GM19328 (cell line): ENCODE data around the gene SCN8A.

Experiments used
- ATAC-seq: cut with Tn5 transposase; IDR thresholded peaks from one replicate; pipeline ENCODE4 v1.9.1; 2021; ENCODE audit warnings: mild to moderate bottlenecking, moderate library complexity; ENCODE audit not compliant: unreplicated experiment

The SCN8A gene

DNA sequence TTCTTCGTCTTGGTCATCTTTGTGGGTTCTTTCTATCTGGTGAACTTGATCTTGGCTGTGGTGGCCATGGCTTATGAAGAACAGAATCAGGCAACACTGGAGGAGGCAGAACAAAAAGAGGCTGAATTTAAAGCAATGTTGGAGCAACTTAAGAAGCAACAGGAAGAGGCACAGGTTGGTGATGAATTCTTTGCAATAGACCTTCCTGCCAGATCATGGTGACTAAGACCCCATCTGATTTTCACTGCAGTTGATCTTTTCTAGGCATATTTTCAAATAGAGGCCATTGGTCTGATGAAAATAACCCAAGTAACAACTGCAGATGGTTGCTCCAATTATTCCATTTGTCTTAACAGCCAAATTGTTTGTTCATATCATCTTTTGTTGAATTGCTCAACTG is 114.4 kb downstream of the SCN8A start:
- ATAC-seq, result no peak

DNA sequence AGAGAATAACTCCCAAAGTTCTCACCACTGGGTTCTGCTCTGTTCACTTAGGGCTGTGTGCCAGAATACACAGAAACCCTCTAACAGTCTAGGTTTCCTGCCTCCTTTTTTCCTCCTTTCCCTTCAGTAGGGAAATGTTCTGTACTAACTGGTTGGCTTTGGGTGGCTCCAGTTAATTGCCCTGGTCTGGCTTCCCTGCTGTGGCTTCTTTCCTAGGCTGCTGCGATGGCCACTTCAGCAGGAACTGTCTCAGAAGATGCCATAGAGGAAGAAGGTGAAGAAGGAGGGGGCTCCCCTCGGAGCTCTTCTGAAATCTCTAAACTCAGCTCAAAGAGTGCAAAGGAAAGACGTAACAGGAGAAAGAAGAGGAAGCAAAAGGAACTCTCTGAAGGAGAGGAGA is 115.2 kb downstream of the SCN8A start:
- no peak for ATAC-seq

DNA sequence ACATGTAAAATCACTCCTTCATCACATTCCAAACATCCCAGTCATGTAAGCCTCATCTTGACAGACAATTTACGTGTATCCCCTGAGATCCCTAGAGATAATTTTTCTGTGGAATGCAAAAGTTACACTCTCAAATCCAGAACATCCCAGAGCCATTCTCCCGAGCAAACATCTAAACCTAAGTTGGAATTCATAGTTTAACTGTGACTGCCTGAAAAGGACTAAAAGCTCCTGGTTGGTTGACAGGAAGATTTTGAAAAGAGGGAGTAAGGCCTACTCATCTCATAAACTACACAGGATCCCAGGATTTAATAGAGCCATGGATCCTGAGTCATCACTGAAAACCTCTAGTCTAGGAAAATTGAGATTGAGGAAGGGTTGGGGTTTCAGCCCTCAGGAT is 123.6 kb downstream of the SCN8A start:
- no peak for ATAC-seq

DNA sequence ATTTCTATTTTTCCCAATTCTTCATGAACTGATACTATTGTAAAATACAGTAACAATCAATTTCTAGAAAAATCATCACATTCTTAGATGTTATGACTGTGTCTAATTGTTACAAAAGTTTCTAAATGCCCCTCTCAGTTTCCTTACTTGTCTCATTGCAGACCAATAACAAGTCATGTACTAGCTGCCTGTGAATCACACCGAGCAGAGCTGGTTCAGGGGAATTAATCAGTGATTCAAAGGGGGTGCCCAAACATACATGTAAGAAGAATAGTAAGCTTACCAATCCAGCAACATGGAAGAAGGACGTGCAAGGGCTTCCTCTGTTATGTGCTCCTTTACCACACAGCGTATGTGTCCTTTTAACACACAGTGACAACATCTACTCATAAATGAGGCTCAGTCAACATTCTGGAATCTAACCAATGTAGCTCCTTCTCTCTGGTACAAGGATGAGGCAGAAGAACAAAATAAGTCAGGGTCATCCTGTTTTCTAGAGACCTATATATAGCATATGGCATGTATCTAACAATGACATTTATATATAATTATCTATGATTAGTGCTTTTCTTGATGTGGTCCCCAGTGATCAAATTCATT is 126.4 kb downstream of the SCN8A start:
- no peak for ATAC-seq

DNA sequence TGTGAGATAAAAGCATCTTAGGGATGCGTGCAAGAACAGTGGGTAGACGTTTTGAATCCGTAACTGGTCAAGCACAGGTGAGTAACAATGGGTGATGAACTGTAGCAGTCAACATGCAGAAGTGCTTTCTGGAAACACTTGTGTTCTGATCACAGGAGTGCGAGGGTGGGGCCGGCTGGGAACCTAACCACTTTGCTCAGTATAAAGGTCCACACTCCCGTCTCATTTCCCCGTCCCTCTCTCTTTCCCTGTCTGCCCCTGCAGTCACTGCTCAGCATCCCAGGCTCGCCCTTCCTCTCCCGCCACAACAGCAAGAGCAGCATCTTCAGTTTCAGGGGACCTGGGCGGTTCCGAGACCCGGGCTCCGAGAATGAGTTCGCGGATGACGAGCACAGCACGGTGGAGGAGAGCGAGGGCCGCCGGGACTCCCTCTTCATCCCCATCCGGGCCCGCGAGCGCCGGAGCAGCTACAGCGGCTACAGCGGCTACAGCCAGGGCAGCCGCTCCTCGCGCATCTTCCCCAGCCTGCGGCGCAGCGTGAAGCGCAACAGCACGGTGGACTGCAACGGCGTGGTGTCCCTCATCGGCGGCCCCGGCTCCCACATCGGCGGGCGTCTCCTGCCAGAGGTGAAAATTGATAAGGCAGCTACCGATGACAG is 130.4 kb downstream of the SCN8A start:
- no peak for ATAC-seq

DNA sequence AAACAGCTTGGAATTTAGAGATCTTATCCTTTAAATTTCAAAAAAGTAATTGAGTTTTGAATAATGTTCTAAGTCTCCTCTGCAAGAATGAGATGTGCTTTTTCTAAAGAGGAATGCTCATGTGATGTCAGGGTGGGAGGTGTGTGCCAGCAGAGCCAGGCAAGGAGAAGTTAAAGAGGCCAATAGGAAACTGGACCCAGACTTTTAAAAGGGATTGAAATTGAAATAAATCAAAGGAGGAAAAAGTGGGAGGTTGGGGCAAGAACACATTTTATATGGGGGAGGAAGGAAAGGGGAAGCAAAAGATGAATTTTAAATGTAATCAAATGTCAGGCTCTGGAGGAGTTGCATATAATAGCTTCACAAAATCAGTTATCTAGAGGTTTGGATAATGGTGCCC is 131.4 kb downstream of the SCN8A start:
- ATAC-seq, result no peak

DNA sequence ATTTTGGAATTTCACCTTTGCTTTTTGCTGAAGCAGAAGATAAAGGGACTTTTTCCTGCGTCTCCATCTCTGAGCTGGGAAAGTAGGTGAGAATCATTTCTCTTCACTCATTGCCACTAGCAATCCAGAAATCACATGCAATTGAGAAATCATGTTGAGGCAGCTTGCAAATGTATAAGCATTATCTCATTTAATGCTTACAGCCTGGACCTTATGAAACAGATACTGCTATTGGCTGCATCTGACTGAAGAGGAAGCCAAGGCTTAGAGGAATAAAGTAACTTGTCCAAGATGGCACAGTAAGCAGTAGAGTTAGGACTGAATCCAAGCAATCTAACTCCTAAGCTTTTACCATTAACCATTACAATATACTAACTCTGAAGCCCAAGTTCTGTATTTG is 135.1 kb downstream of the SCN8A start:
- no peak for ATAC-seq

DNA sequence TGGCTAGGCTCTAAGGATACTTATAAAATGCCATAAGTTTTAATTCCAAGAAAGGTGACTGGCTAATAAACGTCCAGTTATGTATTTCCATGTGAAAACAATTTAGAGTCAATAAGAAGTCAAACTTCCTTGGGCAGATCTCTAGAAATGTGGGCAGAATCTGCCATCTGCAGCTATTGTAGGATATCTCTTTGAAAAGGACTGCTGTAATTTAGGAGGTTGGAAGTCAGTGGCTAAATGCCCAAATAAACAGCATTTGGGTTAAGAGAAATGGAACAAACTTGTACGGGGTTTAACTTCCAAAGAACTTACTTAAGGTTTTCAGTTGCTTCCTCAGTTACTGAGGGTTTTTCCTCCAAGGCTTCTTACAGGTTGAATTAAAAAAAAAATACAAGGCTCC is 135.9 kb downstream of the SCN8A start:
- ATAC-seq, result no peak

DNA sequence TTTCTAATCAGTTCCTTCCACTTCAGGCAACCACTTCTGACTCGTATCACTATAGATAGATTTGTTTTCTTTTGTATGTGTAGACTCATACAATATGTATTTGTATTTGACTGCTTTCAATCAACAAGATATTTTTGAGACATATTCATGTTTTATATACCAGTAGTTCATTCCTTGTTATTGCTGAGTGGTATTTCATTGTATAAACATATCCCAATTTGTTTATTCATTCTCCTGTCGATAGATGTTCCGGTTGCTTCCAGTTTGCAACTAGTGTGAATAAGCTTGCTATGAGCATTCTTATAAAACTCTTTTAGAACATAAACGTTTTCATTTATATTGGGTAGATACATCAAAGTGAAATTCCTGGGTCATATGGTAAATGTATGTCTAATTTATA is 138.3 kb downstream of the SCN8A start:
- ATAC-seq, result no peak

DNA sequence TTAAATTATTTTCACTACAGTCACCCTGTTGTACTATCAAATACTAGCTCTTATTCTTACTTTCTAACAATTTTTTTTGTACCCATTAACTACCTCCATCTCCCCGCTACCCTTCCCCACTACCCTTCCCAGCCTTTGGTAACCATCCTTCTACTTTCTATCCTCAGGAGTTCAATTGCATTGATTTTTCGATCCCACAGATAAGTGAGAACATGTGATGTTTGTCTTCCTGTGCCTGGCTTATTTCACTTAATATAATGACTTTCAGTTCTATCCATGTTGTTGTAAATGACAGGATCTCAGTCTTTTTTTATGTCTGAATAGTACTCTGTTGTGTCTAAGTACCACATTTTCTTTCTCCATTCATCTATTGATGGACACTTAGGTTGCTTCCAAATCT is 139.7 kb downstream of the SCN8A start:
- ATAC-seq, result no peak

DNA sequence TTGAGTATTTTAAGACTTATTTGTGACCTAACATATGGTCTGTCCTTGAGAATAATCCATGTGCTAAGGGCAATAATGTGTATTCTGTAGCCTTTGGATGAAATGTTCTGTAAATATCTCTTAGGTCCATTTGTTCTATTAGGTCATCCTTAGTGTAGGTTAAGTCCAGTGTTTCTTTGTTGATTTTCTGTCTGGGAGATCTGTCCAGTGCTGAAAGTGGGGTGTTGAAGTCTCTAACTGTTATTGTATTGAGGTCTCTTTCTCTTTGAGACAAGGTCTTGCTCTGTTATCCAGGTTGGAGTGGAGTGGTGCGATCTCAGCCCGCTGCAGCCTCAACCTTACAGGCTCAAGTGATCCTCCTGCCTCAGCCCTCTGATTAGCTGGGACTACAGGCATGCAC is 149.5 kb downstream of the SCN8A start:
- no peak for ATAC-seq

DNA sequence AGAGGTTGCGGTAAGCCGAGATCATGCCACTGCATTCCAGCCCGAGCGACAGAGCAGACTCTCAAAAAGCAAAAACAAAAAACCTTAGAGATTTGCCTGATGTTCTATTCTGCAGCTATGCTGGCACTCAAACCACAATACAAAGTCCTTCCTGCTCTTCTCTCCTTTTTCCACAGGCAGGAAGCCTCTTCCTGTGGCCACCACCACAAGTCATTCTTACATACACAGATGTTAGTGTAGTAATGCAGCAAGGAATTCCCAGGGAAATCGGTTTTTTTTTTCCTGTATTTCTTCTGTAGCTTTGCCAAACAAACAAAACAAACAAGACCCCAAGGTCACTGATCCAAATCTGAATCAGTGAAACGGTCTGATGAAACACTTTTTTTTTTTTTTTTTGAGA is 153.2 kb downstream of the SCN8A start:
- ATAC-seq, result no peak

DNA sequence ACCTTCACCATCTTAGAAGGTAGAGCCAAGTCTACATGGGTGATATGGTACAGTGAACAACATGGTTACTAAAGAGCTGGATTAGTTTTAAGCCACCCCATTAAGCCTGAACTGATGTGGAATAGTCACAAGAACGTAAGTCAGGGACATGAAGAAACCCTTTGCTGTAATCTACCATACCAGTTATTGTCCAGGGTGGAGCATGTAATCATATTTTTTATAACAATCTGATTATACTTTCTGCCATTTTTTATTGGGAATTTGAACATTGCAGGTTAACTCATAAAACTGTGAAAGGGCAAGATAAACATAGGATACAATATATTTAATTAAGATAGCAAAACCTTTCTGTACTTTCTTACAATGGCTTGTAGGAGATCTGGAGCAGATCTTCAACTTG is 153.9 kb downstream of the SCN8A start:
- no peak for ATAC-seq

DNA sequence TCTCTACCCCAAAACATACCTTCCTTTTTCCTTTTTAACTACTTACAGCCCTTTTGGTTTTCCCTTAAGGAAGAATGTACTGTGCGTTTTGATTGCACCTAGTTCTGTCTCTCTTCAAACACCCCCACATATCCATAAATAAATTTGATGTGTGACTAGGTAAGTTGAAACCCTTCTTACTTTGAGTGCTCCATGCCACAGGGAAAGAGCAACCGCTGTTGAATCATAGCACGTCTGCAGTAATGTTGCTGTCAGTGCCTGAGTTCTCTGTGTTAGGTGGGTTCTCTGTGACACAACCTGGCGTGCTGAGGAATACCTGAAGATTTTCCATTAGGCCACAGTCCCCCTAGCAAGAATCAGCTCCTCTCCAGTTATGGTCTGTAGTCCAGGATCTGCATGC is 155.4 kb downstream of the SCN8A start:
- ATAC-seq, result no peak

DNA sequence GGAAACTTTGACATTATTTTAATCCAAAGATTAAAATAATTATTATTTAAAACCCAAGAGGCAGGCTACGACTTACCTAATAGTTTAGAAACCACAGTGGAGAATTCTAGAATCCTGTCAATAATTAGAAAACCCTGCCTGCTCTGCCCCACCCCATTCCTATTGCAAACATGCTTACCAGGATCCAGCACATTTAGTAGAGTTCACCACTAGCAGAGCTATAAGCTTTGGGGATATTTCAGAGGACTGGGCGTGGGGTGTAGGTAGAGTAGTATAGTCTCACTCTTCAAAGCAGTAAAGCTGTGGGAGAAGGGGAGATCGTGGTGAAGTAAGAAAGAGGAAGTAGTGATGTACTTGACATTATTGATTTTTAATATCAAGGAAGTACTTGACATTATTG is 157.2 kb downstream of the SCN8A start:
- no peak for ATAC-seq

DNA sequence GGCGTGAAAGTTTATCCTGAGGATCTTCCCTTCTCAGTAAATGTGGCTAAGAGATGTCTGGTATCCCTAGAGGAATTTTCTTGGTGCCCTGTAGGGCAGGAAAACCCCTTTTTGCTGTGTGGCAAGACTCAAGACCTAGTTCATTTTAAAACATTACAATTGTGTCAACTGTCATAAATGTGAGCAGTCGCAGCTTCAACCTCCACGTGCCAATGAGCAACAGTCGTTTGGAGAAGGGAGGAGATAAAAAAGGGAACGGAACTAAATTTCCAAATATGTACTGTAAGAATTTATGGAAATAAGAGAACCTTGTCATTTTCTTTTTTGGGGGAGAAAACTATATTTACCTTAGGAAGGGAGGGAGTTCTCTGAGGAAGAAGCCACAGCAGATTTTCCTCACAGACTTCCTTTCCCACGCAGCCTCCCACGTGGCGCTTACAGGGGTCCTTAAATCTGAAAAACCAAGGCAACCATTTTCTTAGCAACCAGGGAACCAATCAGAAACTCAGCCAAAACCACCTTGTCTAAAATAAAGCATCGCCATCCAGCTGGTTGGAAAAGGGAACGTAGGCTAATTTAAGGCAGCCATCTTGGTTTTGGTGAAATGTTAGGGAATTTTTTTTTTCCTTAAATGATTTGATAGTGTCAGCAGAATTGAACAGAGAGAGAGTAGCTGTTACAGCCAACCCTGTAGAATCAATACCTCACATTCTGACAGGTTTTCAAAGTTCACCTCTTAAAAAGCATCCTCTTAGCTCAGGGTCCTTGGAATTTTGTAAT is 158.4 kb downstream of the SCN8A start:
- no peak for ATAC-seq

DNA sequence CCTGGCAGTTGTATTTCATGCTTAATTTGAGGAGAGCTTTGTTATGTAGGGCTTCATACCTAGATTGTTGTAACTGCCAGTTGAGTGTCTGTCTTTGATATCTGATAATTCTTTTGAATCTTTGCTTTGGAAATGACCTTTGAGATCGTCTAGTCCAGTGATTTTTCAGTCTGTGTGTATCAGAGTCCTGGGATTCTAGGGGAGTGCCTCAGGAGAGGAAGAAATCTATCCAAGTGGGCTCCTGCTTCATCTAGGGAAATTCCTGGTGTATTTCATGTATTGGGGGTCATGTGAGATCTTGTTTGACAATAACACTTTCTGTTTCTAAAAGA is 158.9 kb downstream of the SCN8A start:
- ATAC-seq, result no peak

DNA sequence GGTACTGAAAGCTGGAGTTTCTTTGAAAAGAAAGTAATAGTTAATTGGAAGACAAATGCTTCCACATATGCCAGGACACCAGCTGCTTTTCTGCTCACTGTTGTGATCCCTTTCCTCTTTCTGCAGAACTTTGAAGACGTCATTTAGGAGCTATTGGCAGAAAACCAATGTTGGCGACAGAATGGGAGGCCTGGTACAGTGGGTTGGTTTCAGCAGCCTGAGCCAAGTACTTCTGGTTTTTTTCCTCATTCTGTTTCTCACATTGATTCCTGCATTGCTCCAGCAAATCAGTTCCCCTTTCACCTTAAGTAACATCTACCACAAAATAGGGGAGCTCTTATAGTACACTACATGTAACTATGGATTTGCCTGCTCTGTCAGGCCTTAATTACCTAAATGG is 160.6 kb downstream of the SCN8A start:
- no peak for ATAC-seq

DNA sequence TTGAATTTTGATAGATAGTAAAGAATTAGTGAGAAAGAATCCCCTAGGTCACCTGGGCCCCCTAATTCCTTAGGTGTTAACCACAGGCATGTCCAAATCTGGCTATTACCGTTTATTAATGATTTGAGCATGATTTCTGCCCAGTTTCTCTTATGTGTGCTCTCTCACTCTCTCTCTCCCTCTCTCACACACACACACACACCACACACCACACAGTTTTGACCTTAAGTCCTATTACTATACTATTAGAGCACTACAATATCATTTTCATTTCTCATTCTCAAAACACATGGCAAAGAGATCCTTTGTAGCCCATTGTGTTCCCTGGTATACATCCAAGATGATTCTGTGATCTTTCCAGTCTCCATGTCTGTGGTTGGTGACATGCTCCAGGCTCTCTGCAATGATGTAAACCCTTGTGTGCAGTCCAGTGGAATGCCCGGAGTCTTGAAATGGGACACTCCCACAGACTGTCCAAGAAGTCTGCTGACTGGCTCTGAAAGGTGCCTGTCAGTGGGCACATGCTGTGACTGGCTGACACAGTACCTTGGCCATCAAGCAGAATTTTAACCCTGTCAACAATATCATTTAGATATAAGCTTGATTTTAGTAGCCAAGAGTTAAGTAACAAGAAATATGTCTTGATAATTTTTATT is 161.3 kb downstream of the SCN8A start:
- ATAC-seq, result no peak

DNA sequence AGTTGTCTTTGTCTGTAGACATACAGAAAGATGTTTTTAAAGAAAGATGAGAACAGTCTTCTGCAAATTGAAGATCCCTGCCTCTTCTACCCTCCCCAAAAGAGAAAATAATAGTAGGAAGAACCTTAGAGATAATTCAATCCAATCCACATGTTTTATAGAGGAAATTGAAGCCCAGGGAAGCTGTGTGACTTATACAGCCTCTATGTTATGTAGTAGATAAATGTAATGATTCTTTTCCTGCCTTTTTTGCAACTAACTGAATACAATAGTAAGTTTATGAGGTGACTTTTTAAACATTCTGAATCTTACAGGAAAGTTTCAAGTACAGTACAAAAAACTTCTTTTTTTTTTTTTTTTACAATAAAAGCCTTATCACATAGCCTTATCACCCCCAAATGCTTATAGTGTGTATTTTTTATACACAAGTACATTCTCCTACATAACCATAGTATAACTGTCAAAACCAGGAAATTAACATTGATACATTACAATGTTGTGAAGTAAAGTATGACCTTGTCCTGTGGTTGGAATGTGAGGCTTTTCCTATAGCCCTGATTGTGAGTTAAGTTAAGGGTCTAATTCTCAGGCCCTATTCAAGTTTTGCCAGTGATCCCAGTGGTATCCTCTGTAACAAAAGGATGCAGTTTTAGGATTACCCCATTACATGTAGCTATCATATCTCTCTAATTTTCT is 163.1 kb downstream of the SCN8A start:
- no peak for ATAC-seq

DNA sequence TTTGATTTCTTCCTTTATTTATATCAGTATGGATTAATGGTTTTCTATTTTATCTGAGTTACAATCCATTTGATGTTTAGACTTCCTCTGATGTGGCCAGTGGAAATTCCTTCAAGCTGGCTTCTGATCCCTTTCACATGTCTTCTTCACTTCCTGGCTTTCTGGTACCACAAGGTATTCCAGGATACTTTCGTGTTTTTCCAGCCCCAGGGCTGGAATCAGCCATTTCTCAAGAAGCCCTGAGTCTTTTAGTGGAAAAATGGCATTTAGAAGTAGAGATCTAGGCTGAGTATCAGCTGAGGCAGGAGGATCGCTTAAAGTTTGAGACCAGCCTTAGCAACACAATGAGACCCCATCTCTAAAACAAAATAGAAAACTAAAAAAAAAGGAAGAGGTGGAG is 164.2 kb downstream of the SCN8A start:
- no peak for ATAC-seq
